Loucy (cell line): Measurements from ENCODE around the gene UBAP2.

ENCODE experiments used
- H2AFZ ChIP-seq: fragments of 200-600 bp; sonication (generic); 2 replicates; pipeline ENCODE4 v1.6.0; 2016; ENCODE audit warnings: antibody characterized with exemption, mild to moderate bottlenecking, low read length, moderate library complexity
- H3F3A ChIP-seq: fragments of 200-600 bp; 2 replicates; pipeline ENCODE4 v1.6.0; 2016; ENCODE audit warnings: antibody characterized with exemption, low read depth, mild to moderate bottlenecking
- H3K27me3 ChIP-seq: fragments of 200-600 bp; sonication (generic); 2 replicates; pipeline ENCODE4 v1.6.1; 2014; ENCODE audit warnings: low read length, mild to moderate bottlenecking; ENCODE audit not compliant: insufficient read depth, poor library complexity, severe bottlenecking
- H3K36me3 ChIP-seq: fragments of 200-600 bp; sonication (generic); 2 replicates; pipeline ENCODE4 v1.6.1; 2016; ENCODE audit warnings: low read length; ENCODE audit not compliant: insufficient read depth
- H3K4me1 ChIP-seq: fragments of 200-600 bp; sonication (generic); 2 replicates; pipeline ENCODE4 v1.5.1; 2014; ENCODE audit warnings: low read length, mild to moderate bottlenecking; ENCODE audit not compliant: insufficient read depth, poor library complexity, severe bottlenecking
- H3K4me2 ChIP-seq: fragments of 200-600 bp; sonication (generic); 2 replicates; pipeline ENCODE4 v1.6.0; 2014; ENCODE audit warnings: antibody characterized with exemption, low read length, low read depth, mild to moderate bottlenecking; ENCODE audit not compliant: poor library complexity, severe bottlenecking
- H3K4me3 ChIP-seq: fragments of 200-600 bp; sonication (generic); 2 replicates; pipeline ENCODE4 v1.5.1; 2014; ENCODE audit warnings: low read length, mild to moderate bottlenecking, mixed read lengths; ENCODE audit not compliant: poor library complexity, severe bottlenecking
- H3K79me2 ChIP-seq: fragments of 200-600 bp; sonication (generic); 2 replicates; pipeline ENCODE4 v1.6.1; 2014; ENCODE audit warnings: low read length; ENCODE audit not compliant: insufficient read depth
- H3K9ac ChIP-seq: fragments of 200-600 bp; sonication (generic); 2 replicates; pipeline ENCODE4 v1.6.0; 2014; ENCODE audit warnings: mild to moderate bottlenecking, low read depth, low read length, moderate library complexity; ENCODE audit not compliant: poor library complexity, severe bottlenecking
- H3K9me2 ChIP-seq: fragments of 200-600 bp; sonication (generic); replicated peaks from 2 replicates; pipeline ENCODE4 v1.6.1; 2016; ENCODE audit warnings: low read depth, low read length, mixed read lengths
- H3K9me3 ChIP-seq: fragments of 200-600 bp; sonication (generic); 2 replicates; pipeline ENCODE4 v1.6.1; 2014; ENCODE audit warnings: mild to moderate bottlenecking, antibody characterized with exemption, low read length, low read depth; ENCODE audit not compliant: insufficient read depth
- H4K20me1 ChIP-seq: fragments of 200-600 bp; sonication (generic); 2 replicates; pipeline ENCODE4 v1.6.0; 2014; ENCODE audit warnings: antibody characterized with exemption, low read length, mild to moderate bottlenecking; ENCODE audit not compliant: insufficient read depth, poor library complexity, severe bottlenecking
- EZH2phosphoT487 ChIP-seq: fragments of 200-600 bp; IDR thresholded peaks from 2 replicates; pipeline ENCODE4 v1.6.1; 2018; ENCODE audit warnings: antibody characterized with exemption, mild to moderate bottlenecking, moderate library complexity, borderline replicate concordance
- TF ChIP-seq, protein P1 (sequence below): fragments of 200-600 bp; sonication (generic); conservative IDR thresholded peaks from 2 replicates; pipeline ENCODE4 v1.5.1; 2014; ENCODE audit warnings: mild to moderate bottlenecking, antibody characterized with exemption, low read length

The UBAP2 gene

DNA sequence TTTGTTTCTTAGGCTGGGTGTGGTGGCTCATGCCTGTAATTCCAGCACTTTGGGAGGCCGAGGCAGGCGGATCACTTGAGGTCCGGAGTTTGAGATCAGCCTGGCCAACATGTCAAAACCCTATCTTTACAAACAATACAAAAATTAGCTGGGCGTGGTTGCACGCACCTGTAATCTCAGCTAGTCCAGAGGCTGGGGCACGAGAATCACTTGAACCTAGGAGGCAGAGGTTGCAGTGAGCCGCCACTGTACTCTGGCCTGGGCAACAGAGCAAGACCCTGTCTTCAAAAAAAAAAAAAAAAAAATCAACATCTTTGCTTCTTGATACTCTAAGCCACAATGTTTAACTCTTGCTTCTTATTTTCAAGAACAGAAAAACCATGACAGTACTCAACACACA lies 16.1 kb downstream of the UBAP2 start:
- Histone ChIP-seq H3K4me2 (no peak overlapping the region), H4K20me1 (peaks cover 28% of the 10 kb centered on the region)

DNA sequence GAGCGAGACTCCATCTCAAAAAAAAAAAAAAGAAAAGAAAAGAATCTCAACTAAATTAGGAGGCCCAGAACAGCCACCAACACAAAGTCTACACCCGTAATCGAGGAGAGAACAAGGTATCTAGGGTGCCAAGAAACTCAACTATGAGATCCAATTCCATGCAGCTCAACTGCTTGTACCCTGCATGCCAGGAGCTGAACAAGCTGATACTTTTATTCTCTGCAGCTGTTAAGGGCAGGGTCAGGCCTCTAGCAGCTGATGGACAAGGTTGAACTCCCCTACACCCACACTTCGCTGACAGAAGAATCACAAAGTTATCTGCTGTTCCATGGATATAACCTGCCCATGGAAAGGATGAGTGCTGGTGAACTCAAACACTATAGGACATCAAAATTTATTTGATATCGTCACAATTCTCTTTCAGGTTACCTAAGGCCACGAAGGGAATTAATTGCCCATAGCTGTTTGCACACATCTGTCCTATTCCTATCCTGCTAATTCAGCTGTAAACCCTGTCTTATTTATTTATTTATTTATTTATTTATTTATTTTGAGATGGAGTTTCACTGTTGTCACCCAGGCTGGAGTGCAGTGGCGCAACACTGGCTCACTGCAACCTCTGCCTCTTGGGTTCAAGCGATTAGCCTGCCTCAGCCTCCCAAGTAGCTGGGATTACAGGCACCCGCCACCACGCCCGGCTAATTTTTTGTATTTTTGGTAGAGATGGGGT lies 20.7 kb downstream of the UBAP2 start:
- Histone ChIP-seq H3K79me2 (peaks cover 97% of the 10 kb centered on the region), H4K20me1 (peaks cover 44% of the 10 kb centered on the region), H3K27me3 (no peaks in the 10 kb centered on the region), H3K9me2 (no peaks in the 10 kb centered on the region), H3K9ac (no peak overlapping the region), H3K9me3 (no peaks in the 10 kb centered on the region), H3K4me3 (no peak overlapping the region), H3K4me2 (no peak overlapping the region), H3K36me3 (peaks cover 12% of the 10 kb centered on the region; the same call in 1 of the 2 replicates), H3F3A (no peaks in the 10 kb centered on the region), H3K4me1 (no peaks in the 10 kb centered on the region), H2AFZ (no peak overlapping the region)
- no peak for TF ChIP-seq EZH2phosphoT487
- TF ChIP-seq, protein P1, sequence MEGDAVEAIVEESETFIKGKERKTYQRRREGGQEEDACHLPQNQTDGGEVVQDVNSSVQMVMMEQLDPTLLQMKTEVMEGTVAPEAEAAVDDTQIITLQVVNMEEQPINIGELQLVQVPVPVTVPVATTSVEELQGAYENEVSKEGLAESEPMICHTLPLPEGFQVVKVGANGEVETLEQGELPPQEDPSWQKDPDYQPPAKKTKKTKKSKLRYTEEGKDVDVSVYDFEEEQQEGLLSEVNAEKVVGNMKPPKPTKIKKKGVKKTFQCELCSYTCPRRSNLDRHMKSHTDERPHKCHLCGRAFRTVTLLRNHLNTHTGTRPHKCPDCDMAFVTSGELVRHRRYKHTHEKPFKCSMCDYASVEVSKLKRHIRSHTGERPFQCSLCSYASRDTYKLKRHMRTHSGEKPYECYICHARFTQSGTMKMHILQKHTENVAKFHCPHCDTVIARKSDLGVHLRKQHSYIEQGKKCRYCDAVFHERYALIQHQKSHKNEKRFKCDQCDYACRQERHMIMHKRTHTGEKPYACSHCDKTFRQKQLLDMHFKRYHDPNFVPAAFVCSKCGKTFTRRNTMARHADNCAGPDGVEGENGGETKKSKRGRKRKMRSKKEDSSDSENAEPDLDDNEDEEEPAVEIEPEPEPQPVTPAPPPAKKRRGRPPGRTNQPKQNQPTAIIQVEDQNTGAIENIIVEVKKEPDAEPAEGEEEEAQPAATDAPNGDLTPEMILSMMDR, result no peak

More for the DNA sequence above, 16.1 kb downstream of the UBAP2 start:
- Histone ChIP-seq H3K27me3 (no peaks in the 10 kb centered on the region), H3F3A (no peaks in the 10 kb centered on the region), H3K4me3 (no peak overlapping the region), H3K9me2 (no peaks in the 10 kb centered on the region), H3K4me1 (no peaks in the 10 kb centered on the region), H3K79me2 (peaks cover 94% of the 10 kb centered on the region), H3K36me3 (peaks cover 12% of the 10 kb centered on the region; the same call in 1 of the 2 replicates), H2AFZ (no peak overlapping the region), H3K9me3 (no peaks in the 10 kb centered on the region), H3K9ac (no peak overlapping the region)
- no peak for TF ChIP-seq EZH2phosphoT487
- TF ChIP-seq, protein P1, result no peak

DNA sequence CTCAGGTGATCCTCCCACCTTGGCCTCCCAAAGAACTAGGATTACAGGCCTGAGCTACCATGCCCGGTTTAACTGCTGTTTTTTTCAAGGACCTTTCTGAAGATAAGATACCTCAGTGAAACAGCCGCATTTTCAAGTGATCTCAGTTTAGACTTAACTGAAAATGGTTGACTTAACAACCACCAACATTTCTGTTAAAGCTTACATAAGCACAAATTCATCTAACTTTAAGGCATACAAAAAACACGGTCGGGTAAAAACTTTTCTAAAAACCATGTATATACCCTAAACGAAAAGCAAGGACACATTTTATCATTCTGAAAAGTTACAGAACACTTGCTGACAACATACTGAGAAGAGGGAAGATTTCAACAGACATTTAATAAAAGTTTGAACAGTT lies 22.9 kb downstream of the UBAP2 start:
- no peaks in the 10 kb centered on the region for H3K4me1 ChIP-seq
- H3K9me2 ChIP-seq, result no peaks in the 10 kb centered on the region

More for the DNA sequence above, 22.9 kb downstream of the UBAP2 start:
- no peak for TF ChIP-seq EZH2phosphoT487
- TF ChIP-seq, protein P1, result no peak
- H3K9ac ChIP-seq, result no peak overlapping the region
- peaks cover 97% of the 10 kb centered on the region for H3K79me2 ChIP-seq
- no peaks in the 10 kb centered on the region for H3K9me3 ChIP-seq
- H4K20me1 ChIP-seq, result peaks cover 50% of the 10 kb centered on the region
- H3K36me3 ChIP-seq, result peaks cover 12% of the 10 kb centered on the region; the same call in 1 of the 2 replicates
- H3K4me2 ChIP-seq, result no peak overlapping the region
- H3K27me3 ChIP-seq, result no peaks in the 10 kb centered on the region
- H2AFZ ChIP-seq, result no peak overlapping the region
- no peaks in the 10 kb centered on the region for H3F3A ChIP-seq
- no peak overlapping the region for H3K4me3 ChIP-seq
